Omental fat pad (tissue), 4 donors: ENCODE data around the gene BABAM2. TPM values are rescaled to one million over a fixed set of nuclear protein-coding genes. Genes with fewer than 3 reads are reported as not detected.

ENCODE experiments used
- ATAC-seq: fragments of 150-250 bp; one replicate; pipeline ENCODE4 v1.9.1; 2016; ENCODE audit warnings: mild to moderate bottlenecking, moderate library complexity; ENCODE audit not compliant: low FRiP score
- DNase-seq: peaks from one replicate; pipeline ENCODE4 v3.0.0-alpha.2; 2019; ENCODE audit warnings: low spot score
- CTCF ChIP-seq, 3 donors: fragments of 450-650 bp; IDR thresholded peaks; one replicate each; pipeline ENCODE4 v1.5.1; 2016 to 2017; ENCODE audit warnings: antibody characterized with exemption in 3 of 3, mild to moderate bottlenecking in 3 of 3, moderate library complexity in 2 of 3
- total RNA-seq, 4 donors: library from RNA; depleted of rRNA; stranded (reverse); fragments of >200 nt; gene quantifications; one replicate each; pipeline ENCODE4 v1.1.0, GENCODE V29; 2016

Gene BABAM2
- total RNA-seq, 4 donors from 2014 or later = 29.2 to 41.0 (median 36.5) TPM

GRCh38 chr2:28280619-28281018, 390.1 kb downstream of the BABAM2 start:
- DNase-seq (no peak), ATAC-seq (no peak)
- no peak for TF ChIP-seq CTCF (IDR thresholded peaks at IDR 0.05)

GRCh38 chr2:28281739-28282138, 391.2 kb downstream of the BABAM2 start:
- DNase-seq = no peak

DNA sequence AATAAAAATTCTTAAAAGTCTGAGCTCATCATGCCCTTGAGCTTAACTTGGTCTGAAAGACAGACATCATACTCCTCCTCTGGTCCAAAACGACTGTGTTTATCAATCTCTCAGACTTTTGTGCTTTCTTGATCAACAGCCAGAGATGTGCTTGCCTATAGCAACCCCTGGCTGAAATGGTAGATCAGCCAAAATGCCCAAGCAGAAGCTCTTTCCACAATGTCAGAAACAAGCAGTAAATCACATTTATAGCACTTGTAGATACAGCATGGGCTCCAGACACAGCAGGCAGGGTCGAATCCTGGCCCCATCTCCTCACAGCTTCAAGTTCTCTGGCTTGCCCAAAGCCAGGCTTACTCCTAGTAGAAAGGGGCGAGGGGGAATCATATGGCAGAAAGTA, 391.7 kb downstream of the BABAM2 start:
- no peak for TF ChIP-seq CTCF (IDR thresholded peaks at IDR 0.05)
- no peak for ATAC-seq
- DNase-seq = no peak

More at GRCh38 chr2:28281739-28282138, 391.2 kb downstream of the BABAM2 start:
- no peak for TF ChIP-seq CTCF (IDR thresholded peaks at IDR 0.05)
- ATAC-seq = no peak

DNA sequence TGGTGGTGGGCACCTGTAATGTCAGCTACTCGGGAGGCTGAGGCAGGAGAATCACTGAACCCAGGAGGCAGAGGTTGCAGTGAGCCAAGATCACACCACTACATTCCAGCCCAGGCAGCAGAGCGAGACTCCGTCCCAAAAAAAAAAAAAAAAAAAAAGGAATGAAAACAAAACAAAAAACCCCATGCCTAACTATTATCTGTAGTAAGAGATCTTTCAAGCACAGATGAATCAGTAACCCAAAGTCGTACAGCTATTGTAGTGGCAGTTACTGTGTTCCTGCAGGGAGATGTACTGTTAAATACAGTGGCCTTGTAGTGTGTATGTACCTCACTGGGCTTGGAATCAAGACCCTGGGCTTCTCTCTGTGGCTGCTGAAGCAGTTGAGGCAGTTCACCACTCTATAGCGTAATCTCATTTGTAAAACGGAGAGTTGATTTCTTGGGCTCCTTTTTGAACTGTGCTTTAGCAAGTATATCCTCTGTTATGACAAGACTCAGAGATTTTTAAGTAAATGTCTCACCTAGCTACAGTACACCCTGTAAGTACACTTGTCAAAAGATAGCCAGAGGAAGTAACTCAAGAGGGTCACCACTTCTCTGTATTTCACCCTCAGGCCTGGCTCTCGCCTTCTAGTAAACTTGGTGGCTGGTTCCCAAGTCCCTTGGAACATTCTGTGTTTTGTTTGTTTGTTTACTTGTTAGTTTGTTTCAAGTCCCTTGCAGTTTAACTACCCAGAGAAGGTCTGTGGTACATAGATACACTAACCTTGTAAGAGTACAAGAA, 392.5 kb downstream of the BABAM2 start:
- ATAC-seq (no peak), DNase-seq (no peak)
- no peak for TF ChIP-seq CTCF (IDR thresholded peaks at IDR 0.05)

- no peak for ATAC-seq
- no peak for DNase-seq
- TF ChIP-seq CTCF (IDR thresholded peaks at IDR 0.05) = no peak
Measured at GRCh38 chr2:28283861-28284260, 393.3 kb downstream of the BABAM2 start.

GRCh38 chr2:28286678-28287077, 396.1 kb downstream of the BABAM2 start:
- ATAC-seq (no peak), DNase-seq (no peak)
- TF ChIP-seq CTCF (IDR thresholded peaks at IDR 0.05) = no peak

- no peak for DNase-seq
- no peak for ATAC-seq
- no peak for TF ChIP-seq CTCF (IDR thresholded peaks at IDR 0.05)
Measured at GRCh38 chr2:28287256-28287915, 396.9 kb downstream of the BABAM2 start.
